ENCODE measurements around the gene NR5A2. TPM values are rescaled to one million over a fixed set of nuclear protein-coding genes. Genes with fewer than 3 reads are reported as not detected.

NR5A2 gene
- total RNA-seq, 4 donors from 2014 or later = 5.0 to 21.5 (median 11.8) TPM

GRCh38 chr1:200118779-200119505 lies 91.4 kb downstream of the NR5A2 start:
- intact Hi-C loops (cut with DNase I; ENCODE audit: low total_unique reads) = no loop called here
- Histone ChIP-seq H3K4me1 (no peaks in the 10 kb centered on the region), H3K27me3 (no peaks in the 10 kb centered on the region), H3K27ac (no peak overlapping the region), H3K36me3 (no peaks in the 10 kb centered on the region), H3K9me3 (no peaks in the 10 kb centered on the region), H3K4me3 (no peak overlapping the region)
- DNase-seq = no peak
- TF ChIP-seq POLR2A (IDR thresholded peaks at IDR 0.05) = no peak
- no peak for TF ChIP-seq CTCF (IDR thresholded peaks at IDR 0.05)

GRCh38 chr1:200121421-200121820 lies 93.9 kb downstream of the NR5A2 start:
- Histone ChIP-seq H3K4me3 (no peak overlapping the region), H3K9me3 (no peaks in the 10 kb centered on the region), H3K36me3 (no peaks in the 10 kb centered on the region), H3K27me3 (no peaks in the 10 kb centered on the region), H3K27ac (no peak overlapping the region), H3K4me1 (no peaks in the 10 kb centered on the region)
- intact Hi-C loops (cut with DNase I; ENCODE audit: low total_unique reads) = no loop called here
- TF ChIP-seq POLR2A (IDR thresholded peaks at IDR 0.05) = no peak
- no peak for TF ChIP-seq CTCF (IDR thresholded peaks at IDR 0.05)
- no peak for DNase-seq

GRCh38 chr1:200124309-200124708 lies 96.8 kb downstream of the NR5A2 start:
- no peaks in the 10 kb centered on the region for H3K9me3 ChIP-seq
- no peak overlapping the region for H3K4me3 ChIP-seq
- intact Hi-C loops (cut with DNase I; ENCODE audit: low total_unique reads) = no loop called here
- TF ChIP-seq CTCF (IDR thresholded peaks at IDR 0.05) (no peak), POLR2A (IDR thresholded peaks at IDR 0.05) (no peak)
- no peaks in the 10 kb centered on the region for H3K4me1 ChIP-seq
- H3K27ac ChIP-seq = no peak overlapping the region
- H3K36me3 ChIP-seq = no peaks in the 10 kb centered on the region
- DNase-seq = no peak
- no peaks in the 10 kb centered on the region for H3K27me3 ChIP-seq

GRCh38 chr1:200128081-200128480 lies 100.6 kb downstream of the NR5A2 start:
- intact Hi-C loops (cut with DNase I; ENCODE audit: low total_unique reads) = no loop called here
- TF ChIP-seq CTCF (IDR thresholded peaks at IDR 0.05) (no peak), POLR2A (IDR thresholded peaks at IDR 0.05) (no peak)

GRCh38 chr1:200128944-200129879 lies 101.7 kb downstream of the NR5A2 start:
- H3K36me3 ChIP-seq = no peaks in the 10 kb centered on the region
- H3K27me3 ChIP-seq = no peaks in the 10 kb centered on the region
- no peak overlapping the region for H3K27ac ChIP-seq
- H3K9me3 ChIP-seq = no peaks in the 10 kb centered on the region
- no peak overlapping the region for H3K4me3 ChIP-seq
- H3K4me1 ChIP-seq = no peaks in the 10 kb centered on the region
- TF ChIP-seq POLR2A (IDR thresholded peaks at IDR 0.05) = no peak
- no peak for TF ChIP-seq CTCF (IDR thresholded peaks at IDR 0.05)
- no peak for DNase-seq
- intact Hi-C loops (cut with DNase I; ENCODE audit: low total_unique reads) = no loop called here

More at GRCh38 chr1:200128081-200128480, 100.6 kb downstream of the NR5A2 start:
- Histone ChIP-seq H3K27ac (no peak overlapping the region), H3K9me3 (no peaks in the 10 kb centered on the region), H3K4me1 (no peaks in the 10 kb centered on the region), H3K27me3 (no peaks in the 10 kb centered on the region), H3K4me3 (no peak overlapping the region), H3K36me3 (no peaks in the 10 kb centered on the region)
- no peak for DNase-seq
